ENCODE measurements around the gene AGPAT4.

Gene AGPAT4

GRCh38 chr6:161166176-161166575, 107.7 kb downstream of the AGPAT4 start:
- H3K79me1 ChIP-seq (ENCODE audit: low read length), result peaks cover 7% of the 10 kb centered on the region
- no peak overlapping the region for H3K27ac ChIP-seq (ENCODE audit: low read depth, low read length)
- H3K18ac ChIP-seq (ENCODE audit: low read length), result no peak overlapping the region
- H2BK120ac ChIP-seq (ENCODE audit: low read depth, low read length), result no peak overlapping the region
- WGBS (ENCODE audit: extremely low coverage, insufficient coverage, low lambda C conversion rate), result no CpG with 5 or more reads among the region's 11 CpGs
- H3K9ac ChIP-seq (ENCODE audit: low read length), result no peak overlapping the region
- no peak for DNase-seq
- H3K56ac ChIP-seq (ENCODE audit: low read length), result no peak overlapping the region
- peaks cover 2% of the 10 kb centered on the region for H3K79me2 ChIP-seq (ENCODE audit: control insufficient read depth, insufficient read depth, low read length)
- H2BK15ac ChIP-seq (replicated peaks; ENCODE audit: low read depth), result no peak overlapping the region
- peaks cover 4% of the 10 kb centered on the region for H3K36me3 ChIP-seq (ENCODE audit: control insufficient read depth, insufficient read depth, low read length)
- H2AK5ac ChIP-seq (ENCODE audit: low read length), result no peak overlapping the region
- no peak overlapping the region for H2BK5ac ChIP-seq (ENCODE audit: low read length)
- H3K4ac ChIP-seq (ENCODE audit: low read depth, low read length), result no peak overlapping the region
- H3K4me2 ChIP-seq (ENCODE audit: low read length), result no peak overlapping the region
- H3K4me1 ChIP-seq (ENCODE audit: control insufficient read depth, low read depth, low read length), result peaks cover 13% of the 10 kb centered on the region
- H4K5ac ChIP-seq (ENCODE audit: low read length), result no peak overlapping the region
- no peak overlapping the region for H3K23ac ChIP-seq (ENCODE audit: low read length)
- H3K27me3 ChIP-seq (ENCODE audit: insufficient read depth, low read length, poor library complexity), result no peaks in the 10 kb centered on the region
- H4K8ac ChIP-seq (ENCODE audit: low read depth, low read length), result no peak overlapping the region
- no peak overlapping the region for H3K4me3 ChIP-seq (ENCODE audit: low read length)

DNA sequence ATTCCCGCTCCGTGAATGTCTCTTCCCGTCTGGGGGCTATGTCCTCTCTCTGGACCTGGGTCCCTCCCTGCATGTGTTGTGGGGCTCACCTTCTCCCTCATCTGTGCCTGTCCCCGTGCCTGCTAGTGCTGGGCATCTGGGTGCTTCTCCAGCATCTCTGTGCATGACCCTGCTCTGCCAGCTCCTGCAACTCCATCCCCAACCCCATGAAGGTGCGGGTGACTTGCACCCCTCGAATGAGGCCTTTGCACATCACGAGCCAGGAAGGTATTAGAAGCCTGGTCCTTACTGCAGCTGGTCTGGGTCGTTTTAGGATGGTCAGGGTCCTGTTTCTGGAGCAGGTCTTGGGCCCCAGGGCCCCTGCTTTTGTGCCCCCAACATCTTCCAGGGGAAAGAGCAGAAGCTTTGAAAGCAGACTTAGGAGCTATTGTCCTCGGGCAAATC, 109.7 kb downstream of the AGPAT4 start:
- no peak overlapping the region for H4K8ac ChIP-seq (ENCODE audit: low read depth, low read length)
- H2BK5ac ChIP-seq (ENCODE audit: low read length), result no peak overlapping the region
- peaks cover 9% of the 10 kb centered on the region for H3K79me1 ChIP-seq (ENCODE audit: low read length)
- no peak for DNase-seq
- no peak overlapping the region for H3K4me3 ChIP-seq (ENCODE audit: low read length)
- no peak overlapping the region for H3K4ac ChIP-seq (ENCODE audit: low read depth, low read length)
- H2AK5ac ChIP-seq (ENCODE audit: low read length), result no peak overlapping the region
- peaks cover 13% of the 10 kb centered on the region for H3K4me1 ChIP-seq (ENCODE audit: control insufficient read depth, low read depth, low read length)
- H2BK120ac ChIP-seq (ENCODE audit: low read depth, low read length), result no peak overlapping the region
- no CpG with 5 or more reads among the region's 9 CpGs for WGBS (ENCODE audit: extremely low coverage, insufficient coverage, low lambda C conversion rate)
- H3K18ac ChIP-seq (ENCODE audit: low read length), result no peak overlapping the region
- H3K4me2 ChIP-seq (ENCODE audit: low read length), result no peak overlapping the region
- H3K27me3 ChIP-seq (ENCODE audit: insufficient read depth, low read length, poor library complexity), result no peaks in the 10 kb centered on the region
- no peak overlapping the region for H3K56ac ChIP-seq (ENCODE audit: low read length)
- H3K9ac ChIP-seq (ENCODE audit: low read length), result no peak overlapping the region
- no peak overlapping the region for H3K23ac ChIP-seq (ENCODE audit: low read length)
- H4K5ac ChIP-seq (ENCODE audit: low read length), result no peak overlapping the region
- H2BK15ac ChIP-seq (replicated peaks; ENCODE audit: low read depth), result no peak overlapping the region
- H3K36me3 ChIP-seq (ENCODE audit: control insufficient read depth, insufficient read depth, low read length), result peaks cover 4% of the 10 kb centered on the region
- no peak overlapping the region for H3K27ac ChIP-seq (ENCODE audit: low read depth, low read length)
- H3K79me2 ChIP-seq (ENCODE audit: control insufficient read depth, insufficient read depth, low read length), result peaks cover 2% of the 10 kb centered on the region

DNA sequence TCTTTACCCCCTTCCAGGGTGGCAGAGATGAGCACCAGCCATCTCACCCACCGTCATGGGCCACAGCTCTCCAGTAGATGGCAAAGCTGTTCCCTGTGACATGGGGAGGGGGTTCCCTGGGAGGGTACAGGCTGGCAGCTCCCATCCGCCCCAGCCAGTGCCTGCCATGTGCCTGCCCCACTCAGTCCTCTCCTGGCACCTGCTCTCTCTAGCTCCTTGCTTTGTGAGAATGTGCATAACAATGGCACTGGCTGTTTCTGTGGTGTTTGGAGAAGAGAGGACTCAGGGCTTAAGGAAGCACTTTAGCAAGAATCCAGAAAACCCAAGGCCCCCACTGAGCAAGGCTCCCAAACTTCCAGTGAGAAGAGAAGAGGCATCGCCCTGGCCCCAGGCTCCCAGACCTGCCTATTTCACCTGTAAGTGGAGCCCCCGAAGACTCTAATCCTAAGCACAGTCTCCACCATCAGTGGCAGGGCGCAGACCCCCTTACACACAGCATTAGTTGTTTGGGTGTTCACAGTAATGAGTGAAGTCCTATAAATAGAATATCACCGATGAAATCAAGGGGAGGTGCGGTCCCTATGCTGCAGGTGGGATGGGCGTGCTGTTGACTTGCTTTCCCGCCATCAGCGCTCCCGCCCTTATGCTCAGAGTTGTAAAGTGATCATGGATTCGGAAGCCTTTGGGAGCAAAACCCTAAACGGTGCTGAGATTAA, 110.2 kb downstream of the AGPAT4 start:
- no CpG with 5 or more reads among the region's 13 CpGs for WGBS (ENCODE audit: extremely low coverage, insufficient coverage, low lambda C conversion rate)
- DNase-seq, result no peak
- Histone ChIP-seq H3K79me2 (ENCODE audit: control insufficient read depth, insufficient read depth, low read length) (peaks cover 2% of the 10 kb centered on the region), H2BK15ac (replicated peaks; ENCODE audit: low read depth) (no peak overlapping the region), H4K5ac (ENCODE audit: low read length) (no peak overlapping the region), H3K4me1 (ENCODE audit: control insufficient read depth, low read depth, low read length) (peaks cover 10% of the 10 kb centered on the region), H3K27ac (ENCODE audit: low read depth, low read length) (no peak overlapping the region), H3K4ac (ENCODE audit: low read depth, low read length) (no peak overlapping the region), H3K4me2 (ENCODE audit: low read length) (no peak overlapping the region), H3K36me3 (ENCODE audit: control insufficient read depth, insufficient read depth, low read length) (peaks cover 4% of the 10 kb centered on the region), H2BK120ac (ENCODE audit: low read depth, low read length) (no peak overlapping the region), H3K79me1 (ENCODE audit: low read length) (peaks cover 9% of the 10 kb centered on the region), H3K27me3 (ENCODE audit: insufficient read depth, low read length, poor library complexity) (no peaks in the 10 kb centered on the region), H2AK5ac (ENCODE audit: low read length) (no peak overlapping the region), H3K4me3 (ENCODE audit: low read length) (no peak overlapping the region), H2BK5ac (ENCODE audit: low read length) (no peak overlapping the region), H3K18ac (ENCODE audit: low read length) (no peak overlapping the region), H3K23ac (ENCODE audit: low read length) (no peak overlapping the region), H3K56ac (ENCODE audit: low read length) (no peak overlapping the region), H4K8ac (ENCODE audit: low read depth, low read length) (no peak overlapping the region), H3K9ac (ENCODE audit: low read length) (no peak overlapping the region)

GRCh38 chr6:161162722-161163121, 111.1 kb downstream of the AGPAT4 start:
- Histone ChIP-seq H3K79me2 (ENCODE audit: control insufficient read depth, insufficient read depth, low read length) (peaks cover 2% of the 10 kb centered on the region), H3K4me2 (ENCODE audit: low read length) (no peak overlapping the region), H2BK15ac (replicated peaks; ENCODE audit: low read depth) (no peak overlapping the region), H3K4me3 (ENCODE audit: low read length) (no peak overlapping the region), H4K5ac (ENCODE audit: low read length) (no peak overlapping the region), H3K23ac (ENCODE audit: low read length) (no peak overlapping the region), H3K4ac (ENCODE audit: low read depth, low read length) (no peak overlapping the region), H2BK120ac (ENCODE audit: low read depth, low read length) (no peak overlapping the region), H3K27ac (ENCODE audit: low read depth, low read length) (no peak overlapping the region), H2AK5ac (ENCODE audit: low read length) (no peak overlapping the region), H3K18ac (ENCODE audit: low read length) (no peak overlapping the region), H3K79me1 (ENCODE audit: low read length) (peaks cover 9% of the 10 kb centered on the region), H3K4me1 (ENCODE audit: control insufficient read depth, low read depth, low read length) (peaks cover 4% of the 10 kb centered on the region), H4K8ac (ENCODE audit: low read depth, low read length) (no peak overlapping the region), H3K36me3 (ENCODE audit: control insufficient read depth, insufficient read depth, low read length) (peaks cover 4% of the 10 kb centered on the region), H2BK5ac (ENCODE audit: low read length) (no peak overlapping the region), H3K56ac (ENCODE audit: low read length) (no peak overlapping the region), H3K27me3 (ENCODE audit: insufficient read depth, low read length, poor library complexity) (no peaks in the 10 kb centered on the region), H3K9ac (ENCODE audit: low read length) (no peak overlapping the region)
- WGBS (ENCODE audit: extremely low coverage, insufficient coverage, low lambda C conversion rate), result no CpG with 5 or more reads among the region's 9 CpGs
- DNase-seq, result no peak

- Histone ChIP-seq H2AK5ac (ENCODE audit: low read length) (no peak overlapping the region), H3K4me2 (ENCODE audit: low read length) (no peak overlapping the region), H3K27me3 (ENCODE audit: insufficient read depth, low read length, poor library complexity) (no peaks in the 10 kb centered on the region), H2BK15ac (replicated peaks; ENCODE audit: low read depth) (no peak overlapping the region), H3K56ac (ENCODE audit: low read length) (no peak overlapping the region), H3K4ac (ENCODE audit: low read depth, low read length) (no peak overlapping the region), H3K9ac (ENCODE audit: low read length) (no peak overlapping the region), H2BK5ac (ENCODE audit: low read length) (no peak overlapping the region), H3K4me3 (ENCODE audit: low read length) (no peak overlapping the region), H3K36me3 (ENCODE audit: control insufficient read depth, insufficient read depth, low read length) (peaks cover 4% of the 10 kb centered on the region), H3K18ac (ENCODE audit: low read length) (no peak overlapping the region), H4K5ac (ENCODE audit: low read length) (no peak overlapping the region), H3K79me1 (ENCODE audit: low read length) (peaks cover 4% of the 10 kb centered on the region), H3K79me2 (ENCODE audit: control insufficient read depth, insufficient read depth, low read length) (no peaks in the 10 kb centered on the region), H3K4me1 (ENCODE audit: control insufficient read depth, low read depth, low read length) (no peaks in the 10 kb centered on the region), H2BK120ac (ENCODE audit: low read depth, low read length) (no peak overlapping the region), H4K8ac (ENCODE audit: low read depth, low read length) (no peak overlapping the region), H3K27ac (ENCODE audit: low read depth, low read length) (no peak overlapping the region), H3K23ac (ENCODE audit: low read length) (no peak overlapping the region)
- WGBS (ENCODE audit: extremely low coverage, insufficient coverage, low lambda C conversion rate), result no CpG with 5 or more reads among the region's 16 CpGs
- DNase-seq, result no peak
These were observed 111.8 kb downstream of the AGPAT4 start for GRCh38 chr6:161161889-161162624.

Measured in mesendoderm (in vitro differentiated cells).